GM18861 (cell line): ENCODE measurements around the gene ITM2A.

Source experiments
- ATAC-seq: cut with Tn5 transposase; IDR thresholded peaks from one replicate; pipeline ENCODE4 v1.9.1; 2021; ENCODE audit not compliant: unreplicated experiment

The ITM2A gene

DNA sequence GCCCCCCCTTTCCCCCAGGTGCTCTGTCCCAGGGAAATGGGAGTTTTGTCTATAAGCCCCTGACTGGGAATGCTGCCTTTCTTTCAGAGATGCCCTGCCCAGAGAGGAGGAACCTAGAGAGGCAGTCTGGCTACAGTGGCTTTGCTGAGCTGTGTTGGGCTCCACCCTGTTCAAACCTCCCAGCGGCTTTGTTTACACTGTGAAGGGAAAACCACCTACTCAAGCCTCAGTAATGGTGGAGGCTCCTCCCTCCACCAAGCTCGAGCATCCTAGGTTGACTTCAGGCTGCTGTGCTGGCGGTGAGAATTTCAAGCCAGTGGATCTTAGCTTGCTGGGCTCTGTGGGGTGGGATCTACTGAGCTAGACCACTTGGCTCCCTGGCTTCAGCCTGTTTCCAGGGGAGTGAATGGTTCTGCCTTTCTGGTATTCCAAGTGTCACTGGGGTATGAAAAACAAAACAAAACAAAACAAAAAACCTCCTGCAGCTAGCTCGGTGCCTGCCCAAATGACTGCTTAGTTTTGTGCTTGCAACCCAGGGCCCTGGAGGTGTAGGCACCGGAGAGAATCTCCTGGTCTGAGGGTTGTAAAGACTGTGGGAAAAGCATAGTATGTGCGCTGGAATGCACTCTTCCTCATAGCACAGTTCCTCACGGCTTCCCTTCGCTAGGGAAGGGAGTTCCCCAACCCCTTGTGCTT is 41.7 kb downstream of the ITM2A start:
- no peak for ATAC-seq
